ENCODE measurements around the gene ORC1. TPM values are rescaled to one million over a fixed set of nuclear protein-coding genes. Genes with fewer than 3 reads are reported as not detected.

ORC1 gene
- polyA plus RNA-seq, 1 donor (not counting 4 experiments of a cell fraction or from before 2014, with no cell fraction given) = 5.8 TPM

GRCh38 chr1:52334906-52335528 is 69.2 kb downstream of the ORC1 start:
- Histone ChIP-seq H3K9me3 (ENCODE audit: control insufficient read depth, low read depth, low read length) (no peaks in the 10 kb centered on the region), H3K4me1 (ENCODE audit: control insufficient read depth, extremely low read depth, insufficient read depth, low read length) (no peaks in the 10 kb centered on the region), H3K4me2 (ENCODE audit: control insufficient read depth, extremely low read depth, insufficient read depth, low read depth, low read length) (no peak overlapping the region), H4K20me1 (ENCODE audit: control insufficient read depth, extremely low read depth, insufficient read depth, low read length) (no peaks in the 10 kb centered on the region), H3K9me1 (ENCODE audit: control insufficient read depth, extremely low read depth, insufficient read depth, low read length) (no peaks in the 10 kb centered on the region), H3K4me3 (ENCODE audit: control insufficient read depth in 2 of 3, extremely low read depth in 1 of 3, insufficient read depth in 2 of 3, low read depth in 1 of 3, low read length in 3 of 3) (no peak overlapping the region), H3K27me3 (ENCODE audit: control insufficient read depth, extremely low read depth, insufficient read depth, low read length) (no peaks in the 10 kb centered on the region), H3K27ac (ENCODE audit: control insufficient read depth, insufficient read depth, low read length) (no peak overlapping the region), H3K9ac (ENCODE audit: control insufficient read depth, extremely low read depth, insufficient read depth, low read length) (no peak overlapping the region), H3K79me2 (ENCODE audit: control insufficient read depth, insufficient read depth, low read length) (no peaks in the 10 kb centered on the region), H3K36me3 (ENCODE audit: control insufficient read depth in 2 of 2, extremely low read depth in 1 of 2, insufficient read depth in 2 of 2, low read length in 2 of 2) (peaks cover 10 to 17% of the 10 kb centered on the region in 2 experiments), H2AFZ (ENCODE audit: control insufficient read depth, low read length) (no peak overlapping the region)
- dilution Hi-C loops (cut with MboI; ENCODE audit: extremely low pct_ligation_motif_present, low sequenced_read_pairs) = no loop called here
- DNase-seq (ENCODE audit: low read depth, low spot score) (no peak), FAIRE-seq (no peak)
- TF ChIP-seq CTCF (optimal IDR thresholded peaks at IDR 0.05 in 1 of 3, IDR thresholded peaks at IDR 0.05 in 1 of 3, conservative IDR thresholded peaks at IDR 0.05 in 1 of 3; ENCODE audit: extremely low read depth in 1 of 3, insufficient read depth in 2 of 3, low read length in 3 of 3) = no peak

- dilution Hi-C loops (cut with MboI; ENCODE audit: extremely low pct_ligation_motif_present, low sequenced_read_pairs) = no loop called here
- Histone ChIP-seq H3K27ac (ENCODE audit: control insufficient read depth, insufficient read depth, low read length) (no peak overlapping the region), H3K9me1 (ENCODE audit: control insufficient read depth, extremely low read depth, insufficient read depth, low read length) (no peaks in the 10 kb centered on the region), H3K9ac (ENCODE audit: control insufficient read depth, extremely low read depth, insufficient read depth, low read length) (no peak overlapping the region), H3K79me2 (ENCODE audit: control insufficient read depth, insufficient read depth, low read length) (no peaks in the 10 kb centered on the region), H4K20me1 (ENCODE audit: control insufficient read depth, extremely low read depth, insufficient read depth, low read length) (no peaks in the 10 kb centered on the region), H3K4me3 (ENCODE audit: control insufficient read depth in 2 of 3, extremely low read depth in 1 of 3, insufficient read depth in 2 of 3, low read depth in 1 of 3, low read length in 3 of 3) (no peak overlapping the region), H2AFZ (ENCODE audit: control insufficient read depth, low read length) (no peak overlapping the region), H3K27me3 (ENCODE audit: control insufficient read depth, extremely low read depth, insufficient read depth, low read length) (no peaks in the 10 kb centered on the region), H3K36me3 (ENCODE audit: control insufficient read depth in 2 of 2, extremely low read depth in 1 of 2, insufficient read depth in 2 of 2, low read length in 2 of 2) (peaks cover 6 to 8% of the 10 kb centered on the region in 2 experiments), H3K4me1 (ENCODE audit: control insufficient read depth, extremely low read depth, insufficient read depth, low read length) (no peaks in the 10 kb centered on the region), H3K4me2 (ENCODE audit: control insufficient read depth, extremely low read depth, insufficient read depth, low read depth, low read length) (no peak overlapping the region), H3K9me3 (ENCODE audit: control insufficient read depth, low read depth, low read length) (no peaks in the 10 kb centered on the region)
- TF ChIP-seq EZH2 (IDR thresholded peaks at IDR 0.05; ENCODE audit: low read length) = no peak
- no peak for TF ChIP-seq CTCF (optimal IDR thresholded peaks at IDR 0.05 in 1 of 3, IDR thresholded peaks at IDR 0.05 in 1 of 3, conservative IDR thresholded peaks at IDR 0.05 in 1 of 3; ENCODE audit: extremely low read depth in 1 of 3, insufficient read depth in 2 of 3, low read length in 3 of 3)
- FAIRE-seq (no peak), DNase-seq (ENCODE audit: low read depth, low spot score) (no peak)
Measured at GRCh38 chr1:52332411-52332810, 71.8 kb downstream of the ORC1 start.

Data from keratinocyte (primary cell).